CD4-positive, alpha-beta T cell (primary cell): ENCODE data around the gene OPCML. TPM values are rescaled to one million over a fixed set of nuclear protein-coding genes. Genes with fewer than 3 reads are reported as not detected.

ENCODE experiments used
- ATAC-seq: fragments of 200-7000 bp; cut with Tn5 transposase; one replicate; pipeline ENCODE4 v1.10.0; 2022; ENCODE audit warnings: mild to moderate bottlenecking; ENCODE audit not compliant: poor library complexity
- CTCF ChIA-PET: fragments of 350-600 bp; sonication (Branson Sonifier 250); formaldehyde crosslinking; loops from one replicate; lab custom pipeline; 2021; ENCODE audit warnings: antibody characterized with exemption, inconsistent platforms; lab: Charles Lee
- POLR2A ChIA-PET: fragments of 350-600 bp; sonication (Branson Sonifier 250); formaldehyde crosslinking; loops from one replicate; lab custom pipeline; 2021; ENCODE audit warnings: antibody characterized with exemption, inconsistent platforms; lab: Charles Lee
- DNase-seq, 14 experiments: peaks; one replicate each; pipeline ENCODE4 v3.0.0-alpha.2; 2013 to 2020; ENCODE audit warnings: mixed read lengths in 2 of 14
- H3K27ac ChIP-seq, 2 donors: one replicate each; pipeline versions ENCODE4 v1.5.1 to v1.7.0; 2013; ENCODE audit warnings: low read length in 2 of 2, low read depth in 1 of 2, mild to moderate bottlenecking in 1 of 2
- H3K27me3 ChIP-seq, 2 experiments: 1 replicate in 1 of 2; 2 replicates in 1 of 2; pipeline versions ENCODE4 v1.6.1 to v1.7.0; 2013; ENCODE audit warnings: low read length in 2 of 2, control low read depth in 1 of 2, mild to moderate bottlenecking in 1 of 2, moderate library complexity in 1 of 2; ENCODE audit not compliant: insufficient read depth in 2 of 2, control insufficient read depth in 1 of 2
- H3K36me3 ChIP-seq: one replicate; pipeline ENCODE4 v1.6.1; 2013; ENCODE audit warnings: low read length, control low read depth; ENCODE audit not compliant: insufficient read depth
- H3K4me1 ChIP-seq: one replicate; pipeline ENCODE4 v1.6.1; 2013; ENCODE audit warnings: low read length, control low read depth; ENCODE audit not compliant: insufficient read depth
- H3K4me3 ChIP-seq: one replicate; pipeline ENCODE4 v1.5.1; 2013; ENCODE audit warnings: mild to moderate bottlenecking, low read length, moderate library complexity
- H3K9me3 ChIP-seq, 2 experiments: 1 replicate in 1 of 2; 2 replicates in 1 of 2; pipeline versions ENCODE4 v1.6.1 to v1.7.0; 2013; ENCODE audit warnings: low read length in 2 of 2, mild to moderate bottlenecking in 2 of 2, control low read depth in 1 of 2, moderate library complexity in 1 of 2; ENCODE audit not compliant: control insufficient read depth in 1 of 2, insufficient read depth in 1 of 2
- H3K27ac Mint-ChIP-seq: one replicate; pipeline ENCODE4 v1.8.0; 2020; ENCODE audit warnings: mixed read lengths
- H3K27me3 Mint-ChIP-seq: one replicate; pipeline ENCODE4 v1.8.0; 2021; ENCODE audit warnings: mixed read lengths
- H3K36me3 Mint-ChIP-seq: one replicate; pipeline ENCODE4 v1.8.0; 2021; ENCODE audit warnings: low read depth, mixed read lengths
- H3K4me1 Mint-ChIP-seq: one replicate; pipeline ENCODE4 v1.8.0; 2021; ENCODE audit warnings: low read depth, mixed read lengths
- H3K4me3 Mint-ChIP-seq: one replicate; pipeline ENCODE4 v1.8.0; 2020; ENCODE audit warnings: mild to moderate bottlenecking, mixed read lengths
- H3K9me3 Mint-ChIP-seq: one replicate; pipeline ENCODE4 v1.8.0; 2020; ENCODE audit warnings: mixed read lengths
- CTCF ChIP-seq: fragments of 200-600 bp; IDR thresholded peaks from one replicate; pipeline ENCODE4 v1.8.0; 2022; ENCODE audit warnings: antibody characterized with exemption, mild to moderate bottlenecking
- intact Hi-C, 2 experiments: fragments of 100-400 bp; cut with DNase I in 1 of 2; cut with micrococcal nuclease in 1 of 2; formaldehyde crosslinking; loops; one replicate each; pipeline versions ENCODE4 v1.15.1 to v1.9.0; 2023 to 2025; cut with DNase I, micrococcal nuclease
- total RNA-seq, 174 experiments: library from RNA in 2 of 174; stranded (reverse) in 2 of 174; gene quantifications; one replicate each; pipeline ENCODE4 v1.2.3 and lab custom pipeline; 2021 to 2026

OPCML gene
- total RNA-seq, 2 experiments from 2014 or later = not detected

- TF ChIP-seq CTCF = no peak
- Mint-ChIP-seq H3K9me3 (no peaks in the 10 kb centered on the region), H3K27ac (no peak overlapping the region), H3K36me3 (no peaks in the 10 kb centered on the region), H3K4me1 (no peaks in the 10 kb centered on the region), H3K27me3 (no peaks in the 10 kb centered on the region), H3K4me3 (no peak overlapping the region)
- ATAC-seq (no peak), DNase-seq (no peak)
- Histone ChIP-seq H3K36me3 (no peaks in the 10 kb centered on the region), H3K9me3 (peaks cover 0 to 14% of the 10 kb centered on the region in 2 experiments), H3K4me3 (no peak overlapping the region), H3K27ac (no peak overlapping the region), H3K27me3 (no peaks in the 10 kb centered on the region), H3K4me1 (no peaks in the 10 kb centered on the region)
- CTCF ChIA-PET = no interaction called here
- intact Hi-C loops = no loop called here
- POLR2A ChIA-PET = no interaction called here
Observed at GRCh38 chr11:132911186-132911585, 621.1 kb downstream of the OPCML start.

- CTCF ChIA-PET = no interaction called here
- Mint-ChIP-seq H3K27ac (no peak overlapping the region), H3K9me3 (no peaks in the 10 kb centered on the region), H3K4me1 (no peaks in the 10 kb centered on the region), H3K27me3 (no peaks in the 10 kb centered on the region), H3K36me3 (no peaks in the 10 kb centered on the region), H3K4me3 (no peak overlapping the region)
- Histone ChIP-seq H3K9me3 (peaks cover 0 to 14% of the 10 kb centered on the region in 2 experiments), H3K27me3 (no peaks in the 10 kb centered on the region), H3K4me3 (no peak overlapping the region), H3K36me3 (no peaks in the 10 kb centered on the region), H3K27ac (no peak overlapping the region), H3K4me1 (no peaks in the 10 kb centered on the region)
- no peak for TF ChIP-seq CTCF
- POLR2A ChIA-PET = no interaction called here
- DNase-seq (no peak), ATAC-seq (no peak)
- intact Hi-C loops = no loop called here
Observed at GRCh38 chr11:132910011-132910760, 622.1 kb downstream of the OPCML start.

GRCh38 chr11:132909021-132909606 is 623.2 kb downstream of the OPCML start:
- intact Hi-C loops = no loop called here
- no peak overlapping the region for H3K27ac ChIP-seq
- no peaks in the 10 kb centered on the region for H3K4me1 Mint-ChIP-seq
- H3K27ac Mint-ChIP-seq = no peak overlapping the region
- no peak overlapping the region for H3K4me3 Mint-ChIP-seq
- ChIA-PET POLR2A (no interaction called here), CTCF (no interaction called here)
- no peaks in the 10 kb centered on the region for H3K36me3 ChIP-seq
- no peaks in the 10 kb centered on the region for H3K9me3 Mint-ChIP-seq
- no peaks in the 10 kb centered on the region for H3K27me3 ChIP-seq
- H3K36me3 Mint-ChIP-seq = no peaks in the 10 kb centered on the region
- DNase-seq = no peak
- H3K4me3 ChIP-seq = no peak overlapping the region
- H3K4me1 ChIP-seq = no peaks in the 10 kb centered on the region
- peaks cover 0 to 14% of the 10 kb centered on the region in 2 experiments for H3K9me3 ChIP-seq
- no peaks in the 10 kb centered on the region for H3K27me3 Mint-ChIP-seq
- ATAC-seq = no peak
- no peak for TF ChIP-seq CTCF
